K562 (cell line): Measurements from ENCODE around the gene KYAT1. TPM values are rescaled to one million over a fixed set of nuclear protein-coding genes. Genes with fewer than 3 reads are reported as not detected.

ENCODE experiments used
- ATAC-seq: fragments of 200-7000 bp; cut with Tn5 transposase; 3 replicates; pipeline ENCODE4 v1.9.1; 2020; ENCODE audit warnings: moderate library complexity
- BruUV-seq: library from RNA; stranded (reverse); fragments of 400-500 nt; replicated peaks from 2 replicates; lab custom pipeline; 2021; lab: Mats Ljungman, UMichigan
- CTCF ChIA-PET: fragments of 300-600 bp; formaldehyde crosslinking; extraction: SDS; loops from one replicate; lab custom pipeline; 2021; ENCODE audit warnings: low intra/inter-chr PET ratio; lab: Yijun Ruan, JAX
- POLR2A ChIA-PET: fragments of 300-600, 350-650 bp; sonication (Branson Sonifier 250); formaldehyde crosslinking; extraction: SDS; loops from one replicate; lab custom pipeline; 2021; ENCODE audit warnings: antibody characterized with exemption, inconsistent platforms; lab: Yijun Ruan, JAX
- DNase-seq, 4 experiments: peaks; one replicate each; pipeline versions ENCODE4 v3.0.0 to v3.0.0-alpha.2; 2011 to 2018; ENCODE audit warnings: low spot score in 3 of 4, mixed read lengths in 3 of 4; ENCODE audit errors: extremely low read depth in 1 of 4
- FAIRE-seq: peaks from 2 replicates; lab custom pipeline; 2011; peaks lifted over from hg19 to GRCh38; lab: Jason Lieb, UNC
- H2AFZ ChIP-seq: 2 replicates; pipeline ENCODE4 v1.6.0; 2011; ENCODE audit warnings: low read depth, low read length, control low read depth, inconsistent platforms
- H3K27ac ChIP-seq: fragments of 200-600 bp; 3 replicates; pipeline ENCODE4 v1.8.0; 2011; ENCODE audit warnings: low read depth, mild to moderate bottlenecking, control low read depth, inconsistent platforms, low read length, moderate library complexity, mixed read lengths; ENCODE audit errors: extremely low read depth
- H3K27me3 ChIP-seq, 2 experiments: fragments of 300-600 bp in 1 of 2; 2 replicates in 1 of 2; 3 replicates in 1 of 2; pipeline versions ENCODE4 v1.6.0 to v1.8.0; 2011; ENCODE audit warnings: inconsistent platforms in 2 of 2, low read length in 2 of 2, mild to moderate bottlenecking in 1 of 2, mixed read lengths in 1 of 2, moderate library complexity in 1 of 2; ENCODE audit not compliant: control insufficient read depth in 2 of 2, insufficient read depth in 2 of 2
- H3K36me3 ChIP-seq: fragments of 300-600 bp; 3 replicates; pipeline ENCODE4 v1.8.0; 2011; ENCODE audit warnings: mild to moderate bottlenecking, low read length, inconsistent platforms; ENCODE audit not compliant: control insufficient read depth, insufficient read depth
- H3K4me1 ChIP-seq, 2 experiments: fragments of 200-600 bp in 1 of 2; replicated peaks in 1 of 2; 2 replicates in 1 of 2; 3 replicates in 1 of 2; pipeline versions ENCODE4 v1.5.1 to v1.8.0; 2011; ENCODE audit warnings: inconsistent platforms in 2 of 2, low read length in 2 of 2, mild to moderate bottlenecking in 1 of 2, mixed read lengths in 1 of 2, moderate library complexity in 1 of 2; ENCODE audit not compliant: control insufficient read depth in 2 of 2, insufficient read depth in 2 of 2
- H3K4me2 ChIP-seq: 2 replicates; pipeline ENCODE4 v1.6.1; 2011; ENCODE audit warnings: low read length, control low read depth, inconsistent platforms, mixed read lengths; ENCODE audit not compliant: insufficient read depth
- H3K4me3 ChIP-seq: fragments of 200-600 bp; sonication (generic), shearing (Covaris generic); 2 replicates; pipeline ENCODE4 v1.5.1; 2016; ENCODE audit warnings: control low read depth, inconsistent platforms
- H3K79me2 ChIP-seq: fragments of 200-600 bp; 3 replicates; pipeline ENCODE4 v1.8.0; 2011; ENCODE audit warnings: low read length, inconsistent platforms; ENCODE audit not compliant: control insufficient read depth, insufficient read depth
- H3K9ac ChIP-seq, 2 experiments: 2 replicates each; pipeline versions ENCODE4 v1.6.0 to v1.6.1; 2011; ENCODE audit warnings: low read depth in 2 of 2, low read length in 2 of 2, control low read depth in 1 of 2, inconsistent platforms in 1 of 2, mild to moderate bottlenecking in 1 of 2, mixed read lengths in 1 of 2; ENCODE audit not compliant: insufficient read depth in 1 of 2
- H3K9me1 ChIP-seq: one replicate; pipeline ENCODE4 v1.6.0; 2011; ENCODE audit warnings: inconsistent platforms, mild to moderate bottlenecking, low read length, moderate library complexity; ENCODE audit not compliant: control insufficient read depth, insufficient read depth
- H3K9me3 ChIP-seq: replicated peaks from 2 replicates; pipeline ENCODE4 v1.5.1; 2011; ENCODE audit warnings: low read depth, low read length, inconsistent platforms; ENCODE audit not compliant: control insufficient read depth, insufficient read depth
- H4K20me1 ChIP-seq: replicated peaks from 2 replicates; pipeline ENCODE4 v1.6.1; 2011; ENCODE audit warnings: low read length, inconsistent platforms, mixed read lengths; ENCODE audit not compliant: control insufficient read depth, insufficient read depth
- ATF2 ChIP-seq: sonication (generic); formaldehyde crosslinking; IDR thresholded peaks from 2 replicates; pipeline ENCODE4 v1.8.1; 2022; ENCODE audit warnings: missing genetic modification reagents
- BCOR ChIP-seq: fragments of 450-650 bp; IDR thresholded peaks from 2 replicates; pipeline ENCODE4 v1.6.1; 2016
- CGGBP1 ChIP-seq: fragments of 250-450 bp; sonication (Bioruptor Pico); IDR thresholded peaks from 2 replicates; pipeline ENCODE4 v1.9.0; 2021; ENCODE audit warnings: mild to moderate bottlenecking
- JUN ChIP-seq, 2 experiments: sonication (generic) in 1 of 2; formaldehyde crosslinking in 1 of 2; IDR thresholded peaks; 2 replicates each; pipeline versions ENCODE4 v1.6.1 to v1.8.0; 2012 to 2022; ENCODE audit warnings: borderline replicate concordance in 2 of 2, mild to moderate bottlenecking in 2 of 2, improper control_type of control experiment in 1 of 2, low read depth in 1 of 2, low read length in 1 of 2, missing genetic modification reagents in 1 of 2
- MAFG ChIP-seq: fragments of 450-650 bp; conservative IDR thresholded peaks from 2 replicates; pipeline ENCODE4 v1.6.1; 2016; ENCODE audit warnings: missing genetic modification characterization, missing compliant biosample characterization
- RAD51 ChIP-seq: fragments of 450-650 bp; IDR thresholded peaks from 2 replicates; pipeline ENCODE4 v1.7.1; 2016; ENCODE audit warnings: low read depth, mild to moderate bottlenecking, borderline replicate concordance
- RFX1 ChIP-seq: fragments of 450-650 bp; IDR thresholded peaks from 2 replicates; pipeline ENCODE4 v1.6.1; 2016; ENCODE audit warnings: mild to moderate bottlenecking, moderate library complexity
- RUNX1 ChIP-seq: sonication (generic); IDR thresholded peaks from 2 replicates; pipeline ENCODE4 v1.6.1; 2016; ENCODE audit warnings: antibody characterized with exemption, low read depth
- SMARCB1 ChIP-seq: IDR thresholded peaks from 2 replicates; pipeline ENCODE4 v1.6.1; 2011; ENCODE audit warnings: improper control_type of control experiment, low read depth; ENCODE audit not compliant: insufficient read length
- SNIP1 ChIP-seq: fragments of 450-650 bp; IDR thresholded peaks from 2 replicates; pipeline ENCODE4 v1.7.1; 2017; ENCODE audit warnings: low read depth, mild to moderate bottlenecking
- SP1 ChIP-seq: sonication (generic); formaldehyde crosslinking; IDR thresholded peaks from 2 replicates; pipeline ENCODE4 v1.8.1; 2022; ENCODE audit warnings: mild to moderate bottlenecking, missing genetic modification reagents
- THAP12 ChIP-seq: fragments of 250-450 bp; sonication (Bioruptor Pico); IDR thresholded peaks from 2 replicates; pipeline ENCODE4 v1.9.0; 2021; ENCODE audit warnings: mild to moderate bottlenecking, inconsistent platforms
- USF2 ChIP-seq: sonication (generic); formaldehyde crosslinking; IDR thresholded peaks from 2 replicates; pipeline ENCODE4 v1.5.0; 2020; ENCODE audit warnings: missing genetic modification reagents
- ZKSCAN1 ChIP-seq: fragments of 150-350 bp; IDR thresholded peaks from 2 replicates; pipeline ENCODE4 v1.6.1; 2016; ENCODE audit warnings: low read depth, low read length
- ZNF79 ChIP-seq: fragments of 250-450 bp; sonication (Bioruptor Pico); IDR thresholded peaks from 2 replicates; pipeline ENCODE4 v1.4.0; 2020; ENCODE audit warnings: low read depth, mild to moderate bottlenecking, moderate library complexity
- ZZZ3 ChIP-seq: fragments of 450-650 bp; IDR thresholded peaks from 2 replicates; pipeline ENCODE4 v1.6.1; 2016; ENCODE audit warnings: antibody characterized with exemption, mild to moderate bottlenecking, moderate library complexity
- WGBS: fragments of 100-300 bp; shearing (Covaris generic); methylation state at CpG from one replicate; pipeline ENCODE4 v1.1.6; 2016; ENCODE audit warnings: low coverage, mixed read lengths; ENCODE audit not compliant: insufficient coverage; ENCODE audit errors: missing lambda C conversion rate; 5-methylcytosine and 5-hydroxymethylcytosine counted together
- in situ Hi-C: fragments of 300-500 bp; cut with MboI; formaldehyde crosslinking; loops from 4 replicates; pipeline ENCODE4 v1.15.0; 2018; ENCODE audit warnings: inconsistent platforms, mixed read lengths
- intact Hi-C: fragments of 100-400 bp; cut with micrococcal nuclease; formaldehyde crosslinking; loops from 2 replicates; pipeline ENCODE4 v1.14.2; 2022
- polyA plus RNA-seq, 8 experiments: library from polyadenylated mRNA; depleted of rRNA in 4 of 8; stranded (reverse) in 5 of 8; unstranded in 3 of 8; fragments of >200 nt; fragmentation: Nextera tagmentation in 2 of 8; fragmentation: Illumina TruSeq in 1 of 8; extraction: Ambion mirVana in 2 of 8; extraction: Trizol in 1 of 8; gene quantifications; 2 replicates each; pipeline versions ENCODE4 v1.2.1 to v1.2.3, GENCODE V29; 2011 to 2014; ENCODE audit warnings: inconsistent platforms in 1 of 8, missing spikeins in 1 of 8
- total RNA-seq, 7 experiments: library from RNA; depleted of rRNA in 6 of 7; stranded (reverse); fragments of >200 nt in 6 of 7; fragmentation: Illumina TruSeq in 2 of 7; extraction: Trizol in 2 of 7; gene quantifications; 2 replicates each; pipeline versions ENCODE4 v1.2.1 to v1.2.3, GENCODE V29; 2011 to 2021; ENCODE audit warnings: low replicate concordance in 1 of 7

The KYAT1 gene
- total and polyA plus RNA-seq, 9 of the 15 experiments (the other 6 are each of a cell fraction or from before 2014, with no cell fraction given), result 6.4 to 16.8 (median 11.1) TPM

GRCh38 chr9:128790536-128790935 is 91.2 kb downstream of the KYAT1 start (continued):
- TF ChIP-seq ZKSCAN1 (no peak), RAD51 (no peak), SMARCB1 (no peak), BCOR (no peak), SNIP1 (no peak)

- ATAC-seq, result no peak
- no peak for TF ChIP-seq ATF2 (CRISPR knock-in tag)
- no peak for TF ChIP-seq RFX1
- TF ChIP-seq JUN (IDR thresholded peaks at IDR 0.05; ENCODE audit: borderline replicate concordance, low read depth, low read length), result no peak
- TF ChIP-seq JUN (CRISPR knock-in tag; IDR thresholded peaks at IDR 0.05; ENCODE audit: borderline replicate concordance), result no peak
- TF ChIP-seq RUNX1, result no peak
- no peak for TF ChIP-seq MAFG
- no peak for TF ChIP-seq ZZZ3
- TF ChIP-seq ZNF79 (CRISPR knock-in tag), result no peak
- TF ChIP-seq CGGBP1 (CRISPR knock-in tag), result no peak
- TF ChIP-seq SP1 (CRISPR knock-in tag), result no peak
- TF ChIP-seq USF2 (CRISPR knock-in tag), result no peak
- no peak for TF ChIP-seq THAP12
Observed at GRCh38 chr9:128788445-128788844, 93.3 kb downstream of the KYAT1 start.

More at GRCh38 chr9:128788445-128788844, 93.3 kb downstream of the KYAT1 start:
- Histone ChIP-seq H3K4me3 (peak overlapping the region; percentile 99), H3K4me1 (peaks cover 14 to 22% of the 10 kb centered on the region in 2 experiments; a peak in 4 of 5 replicates), H3K9ac (peak overlapping the region; percentile 83 to 100; a peak in 2 of 4 replicates), H4K20me1 (no peaks in the 10 kb centered on the region), H3K27ac (peak overlapping the region; percentile 18; the same call in 1 of the 3 replicates), H3K79me2 (peaks cover 22% of the 10 kb centered on the region), H3K4me2 (peak overlapping the region; percentile 96), H3K27me3 (no peaks in the 10 kb centered on the region), H3K36me3 (peaks cover 42% of the 10 kb centered on the region), H3K9me1 (no peaks in the 10 kb centered on the region), H3K9me3 (0 out of 2 replicates have a peak, but pooled peaks cover 2% of the 10 kb centered on the region), H2AFZ (no peak overlapping the region)
- DNase-seq, result no peak
- in situ Hi-C loops (no loop called here), intact Hi-C loops (no loop called here)
- ChIA-PET POLR2A (interaction anchor here (0.6 to 1.3 kb wide), 9 partner anchors 10 to 137 kb away, joined by 3 to 5 read pairs (median 4); partner anchors contain the start of gene ENDOG), CTCF (no interaction called here)
- no TSS peak for BruUV-seq
- 100% methylated on average over 1 of the region's 1 CpG for whole genome bisulfite sequencing
- FAIRE-seq, result no peak
